ENCODE results near the gene EXOC3L2. TPM values are rescaled to one million over a fixed set of nuclear protein-coding genes. Genes with fewer than 3 reads are reported as not detected.

EXOC3L2 gene
- total and polyA plus RNA-seq, 2 of the 8 experiments (the other 6 are each of a cell fraction or from before 2014, with no cell fraction given): 1.4 to 1.6 TPM

GRCh38 chr19:45264781-45265317 lies 19.6 kb upstream of the EXOC3L2 start (continued):
- TF ChIP-seq, protein P1, sequence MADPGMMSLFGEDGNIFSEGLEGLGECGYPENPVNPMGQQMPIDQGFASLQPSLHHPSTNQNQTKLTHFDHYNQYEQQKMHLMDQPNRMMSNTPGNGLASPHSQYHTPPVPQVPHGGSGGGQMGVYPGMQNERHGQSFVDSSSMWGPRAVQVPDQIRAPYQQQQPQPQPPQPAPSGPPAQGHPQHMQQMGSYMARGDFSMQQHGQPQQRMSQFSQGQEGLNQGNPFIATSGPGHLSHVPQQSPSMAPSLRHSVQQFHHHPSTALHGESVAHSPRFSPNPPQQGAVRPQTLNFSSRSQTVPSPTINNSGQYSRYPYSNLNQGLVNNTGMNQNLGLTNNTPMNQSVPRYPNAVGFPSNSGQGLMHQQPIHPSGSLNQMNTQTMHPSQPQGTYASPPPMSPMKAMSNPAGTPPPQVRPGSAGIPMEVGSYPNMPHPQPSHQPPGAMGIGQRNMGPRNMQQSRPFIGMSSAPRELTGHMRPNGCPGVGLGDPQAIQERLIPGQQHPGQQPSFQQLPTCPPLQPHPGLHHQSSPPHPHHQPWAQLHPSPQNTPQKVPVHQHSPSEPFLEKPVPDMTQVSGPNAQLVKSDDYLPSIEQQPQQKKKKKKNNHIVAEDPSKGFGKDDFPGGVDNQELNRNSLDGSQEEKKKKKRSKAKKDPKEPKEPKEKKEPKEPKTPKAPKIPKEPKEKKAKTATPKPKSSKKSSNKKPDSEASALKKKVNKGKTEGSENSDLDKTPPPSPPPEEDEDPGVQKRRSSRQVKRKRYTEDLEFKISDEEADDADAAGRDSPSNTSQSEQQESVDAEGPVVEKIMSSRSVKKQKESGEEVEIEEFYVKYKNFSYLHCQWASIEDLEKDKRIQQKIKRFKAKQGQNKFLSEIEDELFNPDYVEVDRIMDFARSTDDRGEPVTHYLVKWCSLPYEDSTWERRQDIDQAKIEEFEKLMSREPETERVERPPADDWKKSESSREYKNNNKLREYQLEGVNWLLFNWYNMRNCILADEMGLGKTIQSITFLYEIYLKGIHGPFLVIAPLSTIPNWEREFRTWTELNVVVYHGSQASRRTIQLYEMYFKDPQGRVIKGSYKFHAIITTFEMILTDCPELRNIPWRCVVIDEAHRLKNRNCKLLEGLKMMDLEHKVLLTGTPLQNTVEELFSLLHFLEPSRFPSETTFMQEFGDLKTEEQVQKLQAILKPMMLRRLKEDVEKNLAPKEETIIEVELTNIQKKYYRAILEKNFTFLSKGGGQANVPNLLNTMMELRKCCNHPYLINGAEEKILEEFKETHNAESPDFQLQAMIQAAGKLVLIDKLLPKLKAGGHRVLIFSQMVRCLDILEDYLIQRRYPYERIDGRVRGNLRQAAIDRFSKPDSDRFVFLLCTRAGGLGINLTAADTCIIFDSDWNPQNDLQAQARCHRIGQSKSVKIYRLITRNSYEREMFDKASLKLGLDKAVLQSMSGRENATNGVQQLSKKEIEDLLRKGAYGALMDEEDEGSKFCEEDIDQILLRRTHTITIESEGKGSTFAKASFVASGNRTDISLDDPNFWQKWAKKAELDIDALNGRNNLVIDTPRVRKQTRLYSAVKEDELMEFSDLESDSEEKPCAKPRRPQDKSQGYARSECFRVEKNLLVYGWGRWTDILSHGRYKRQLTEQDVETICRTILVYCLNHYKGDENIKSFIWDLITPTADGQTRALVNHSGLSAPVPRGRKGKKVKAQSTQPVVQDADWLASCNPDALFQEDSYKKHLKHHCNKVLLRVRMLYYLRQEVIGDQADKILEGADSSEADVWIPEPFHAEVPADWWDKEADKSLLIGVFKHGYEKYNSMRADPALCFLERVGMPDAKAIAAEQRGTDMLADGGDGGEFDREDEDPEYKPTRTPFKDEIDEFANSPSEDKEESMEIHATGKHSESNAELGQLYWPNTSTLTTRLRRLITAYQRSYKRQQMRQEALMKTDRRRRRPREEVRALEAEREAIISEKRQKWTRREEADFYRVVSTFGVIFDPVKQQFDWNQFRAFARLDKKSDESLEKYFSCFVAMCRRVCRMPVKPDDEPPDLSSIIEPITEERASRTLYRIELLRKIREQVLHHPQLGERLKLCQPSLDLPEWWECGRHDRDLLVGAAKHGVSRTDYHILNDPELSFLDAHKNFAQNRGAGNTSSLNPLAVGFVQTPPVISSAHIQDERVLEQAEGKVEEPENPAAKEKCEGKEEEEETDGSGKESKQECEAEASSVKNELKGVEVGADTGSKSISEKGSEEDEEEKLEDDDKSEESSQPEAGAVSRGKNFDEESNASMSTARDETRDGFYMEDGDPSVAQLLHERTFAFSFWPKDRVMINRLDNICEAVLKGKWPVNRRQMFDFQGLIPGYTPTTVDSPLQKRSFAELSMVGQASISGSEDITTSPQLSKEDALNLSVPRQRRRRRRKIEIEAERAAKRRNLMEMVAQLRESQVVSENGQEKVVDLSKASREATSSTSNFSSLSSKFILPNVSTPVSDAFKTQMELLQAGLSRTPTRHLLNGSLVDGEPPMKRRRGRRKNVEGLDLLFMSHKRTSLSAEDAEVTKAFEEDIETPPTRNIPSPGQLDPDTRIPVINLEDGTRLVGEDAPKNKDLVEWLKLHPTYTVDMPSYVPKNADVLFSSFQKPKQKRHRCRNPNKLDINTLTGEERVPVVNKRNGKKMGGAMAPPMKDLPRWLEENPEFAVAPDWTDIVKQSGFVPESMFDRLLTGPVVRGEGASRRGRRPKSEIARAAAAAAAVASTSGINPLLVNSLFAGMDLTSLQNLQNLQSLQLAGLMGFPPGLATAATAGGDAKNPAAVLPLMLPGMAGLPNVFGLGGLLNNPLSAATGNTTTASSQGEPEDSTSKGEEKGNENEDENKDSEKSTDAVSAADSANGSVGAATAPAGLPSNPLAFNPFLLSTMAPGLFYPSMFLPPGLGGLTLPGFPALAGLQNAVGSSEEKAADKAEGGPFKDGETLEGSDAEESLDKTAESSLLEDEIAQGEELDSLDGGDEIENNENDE (IDR thresholded peaks at IDR 0.05; ENCODE audit: insufficient replicate concordance, low read length): no peak
- no peak for TF ChIP-seq RBBP5 (IDR thresholded peaks at IDR 0.05; ENCODE audit: borderline replicate concordance, low read depth, low read length)
- no peak for TF ChIP-seq ATF3 (IDR thresholded peaks at IDR 0.05; ENCODE audit: insufficient read depth, low read depth, low read length)
- TF ChIP-seq BRCA1 (IDR thresholded peaks at IDR 0.05; ENCODE audit: low read depth, low read length): no peak
- TF ChIP-seq TCF12 (IDR thresholded peaks at IDR 0.05; ENCODE audit: low read depth, low read length): no peak
- TF ChIP-seq SUZ12 (IDR thresholded peaks at IDR 0.05; ENCODE audit: low read length): no peak
- TF ChIP-seq EP300 (IDR thresholded peaks at IDR 0.05; ENCODE audit: borderline replicate concordance in 1 of 2, low read depth in 2 of 2, low read length in 2 of 2): no peak
- TF ChIP-seq POLR2A (IDR thresholded peaks at IDR 0.05; ENCODE audit: control extremely low read depth in 1 of 2, low read depth in 2 of 2, low read length in 2 of 2): no peak
- no peak for TF ChIP-seq JUND (IDR thresholded peaks at IDR 0.05; ENCODE audit: low read length)
- TF ChIP-seq SRF (IDR thresholded peaks at IDR 0.05; ENCODE audit: low read depth, low read length): no peak
- TF ChIP-seq SP2 (IDR thresholded peaks at IDR 0.05; ENCODE audit: low read length): no peak

Data from H1 (cell line).